Testis (tissue), 3 donors: ENCODE data around the gene TCF12. TPM values are rescaled to one million over a fixed set of nuclear protein-coding genes. Genes with fewer than 3 reads are reported as not detected.

Experiments
- DNase-seq: peaks from one replicate; pipeline ENCODE4 v3.0.0-alpha.2; 2019
- H3K27ac ChIP-seq, 2 donors: fragments of 200-600 bp; sonication (generic); one replicate each; pipeline ENCODE4 v1.5.1; 2019
- H3K27me3 ChIP-seq: fragments of 200-600 bp; sonication (generic); one replicate; pipeline ENCODE4 v1.5.1; 2019
- H3K36me3 ChIP-seq: fragments of 200-600 bp; sonication (generic); one replicate; pipeline ENCODE4 v1.5.1; 2017; ENCODE audit warnings: low read depth; ENCODE audit errors: missing control alignments
- H3K4me1 ChIP-seq: fragments of 200-600 bp; sonication (generic); one replicate; pipeline ENCODE4 v1.5.1; 2019
- H3K4me3 ChIP-seq, 2 donors: fragments of 200-600 bp; sonication (generic); one replicate each; pipeline ENCODE4 v1.5.1; 2017 to 2019
- H3K9me3 ChIP-seq: fragments of 200-600 bp; sonication (generic); one replicate; pipeline ENCODE4 v1.5.1; 2017
- POLR2A ChIP-seq: fragments of 450-650 bp; IDR thresholded peaks from one replicate; pipeline ENCODE4 v1.6.1; 2017; ENCODE audit warnings: antibody characterized with exemption, mild to moderate bottlenecking, moderate library complexity
- WGBS, 2 donors: methylation state at CpG; one replicate each; pipeline ENCODE4 v1.1.5; 2018; 5-methylcytosine and 5-hydroxymethylcytosine counted together
- intact Hi-C: fragments of 100-400 bp; cut with DNase I; formaldehyde crosslinking; loops from one replicate; pipeline ENCODE4 v1.15.1; 2023; ENCODE audit warnings: low total_unique reads
- polyA plus RNA-seq: library from polyadenylated mRNA; stranded (reverse); fragments of 350-450 nt; fragmentation: Illumina TruSeq; extraction: RNeasy Lipid Tissue Mini Kit (QIAGEN cat#74804); gene quantifications from one replicate; pipeline ENCODE4 v1.2.3, GENCODE V29; 2014; ENCODE audit warnings: low read depth, low replicate concordance; ENCODE audit not compliant: insufficient read depth
- total RNA-seq, 2 donors: library from RNA; depleted of rRNA; stranded (reverse); fragments of >200 nt; gene quantifications; one replicate each; pipeline ENCODE4 v1.2.3, GENCODE V29; 2016
- TF ChIP-seq, protein P1 (sequence below), 3 experiments: fragments of 450-650 bp in 2 of 3; fragments of 200-600 bp in 1 of 3; sonication (generic) in 1 of 3; IDR thresholded peaks; one replicate each; pipeline ENCODE4 v1.5.1; 2016 to 2019; ENCODE audit warnings: antibody characterized with exemption in 3 of 3, mild to moderate bottlenecking in 2 of 3, moderate library complexity in 1 of 3

TCF12 gene
- total and polyA plus RNA-seq, 3 donors from 2014 or later: 51.8 to 152 (median 146) TPM

DNA sequence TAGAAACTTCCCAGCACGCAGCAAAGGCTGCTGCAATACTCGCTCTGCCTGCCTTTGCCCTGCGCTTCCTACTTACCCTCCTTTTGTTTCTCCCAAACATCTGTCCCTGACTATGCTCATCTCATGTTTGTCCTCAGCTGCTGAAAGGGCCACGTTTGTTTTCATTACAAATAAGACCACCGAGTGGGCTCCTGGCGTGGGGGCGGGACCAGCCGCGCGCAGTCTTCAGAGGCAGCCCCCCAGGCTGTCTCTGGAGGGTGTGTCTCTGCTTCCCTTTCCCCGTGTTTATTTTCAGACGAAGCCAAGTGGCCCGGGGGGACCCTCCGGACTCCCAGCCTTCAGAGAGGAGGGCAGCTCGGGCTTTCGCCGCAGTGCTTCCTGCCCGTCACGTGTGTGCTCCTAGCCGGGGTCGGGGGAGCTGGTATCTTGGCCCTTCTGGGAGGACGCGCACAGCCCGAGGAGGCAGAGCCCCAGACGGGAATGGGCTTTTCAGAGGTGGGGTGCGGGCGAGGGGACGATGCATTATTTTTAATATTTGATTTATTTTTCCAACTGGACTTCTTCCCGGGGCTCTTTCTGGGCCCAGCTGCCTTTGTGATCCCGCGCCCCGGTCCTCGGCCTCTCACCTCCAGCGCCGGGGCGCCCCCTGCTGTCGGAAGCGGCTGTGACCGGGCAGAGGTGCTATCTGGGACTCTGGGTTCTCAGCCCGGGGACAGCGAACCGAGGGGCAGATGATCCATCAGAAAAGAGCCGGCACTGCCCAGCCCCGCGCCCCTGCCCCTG lies 387.9 kb downstream of the TCF12 start:
- DNase-seq: peak; percentile 92
- TF ChIP-seq POLR2A: no peak
- TF ChIP-seq, protein P1, sequence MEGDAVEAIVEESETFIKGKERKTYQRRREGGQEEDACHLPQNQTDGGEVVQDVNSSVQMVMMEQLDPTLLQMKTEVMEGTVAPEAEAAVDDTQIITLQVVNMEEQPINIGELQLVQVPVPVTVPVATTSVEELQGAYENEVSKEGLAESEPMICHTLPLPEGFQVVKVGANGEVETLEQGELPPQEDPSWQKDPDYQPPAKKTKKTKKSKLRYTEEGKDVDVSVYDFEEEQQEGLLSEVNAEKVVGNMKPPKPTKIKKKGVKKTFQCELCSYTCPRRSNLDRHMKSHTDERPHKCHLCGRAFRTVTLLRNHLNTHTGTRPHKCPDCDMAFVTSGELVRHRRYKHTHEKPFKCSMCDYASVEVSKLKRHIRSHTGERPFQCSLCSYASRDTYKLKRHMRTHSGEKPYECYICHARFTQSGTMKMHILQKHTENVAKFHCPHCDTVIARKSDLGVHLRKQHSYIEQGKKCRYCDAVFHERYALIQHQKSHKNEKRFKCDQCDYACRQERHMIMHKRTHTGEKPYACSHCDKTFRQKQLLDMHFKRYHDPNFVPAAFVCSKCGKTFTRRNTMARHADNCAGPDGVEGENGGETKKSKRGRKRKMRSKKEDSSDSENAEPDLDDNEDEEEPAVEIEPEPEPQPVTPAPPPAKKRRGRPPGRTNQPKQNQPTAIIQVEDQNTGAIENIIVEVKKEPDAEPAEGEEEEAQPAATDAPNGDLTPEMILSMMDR (IDR thresholded peaks at IDR 0.05): peak; percentile 78 to 84 (median 79)
- 2 to 4% methylated on average over 35 to 45 of the region's 45 CpGs for WGBS, 2 donors
- no peak overlapping the region for H3K27ac ChIP-seq
- no peaks in the 10 kb centered on the region for H3K4me1 ChIP-seq
- no peaks in the 10 kb centered on the region for H3K36me3 ChIP-seq
- peak overlapping the region; percentile 55 to 58 for H3K4me3 ChIP-seq
- intact Hi-C loops: no loop called here
- no peaks in the 10 kb centered on the region for H3K27me3 ChIP-seq
- no peaks in the 10 kb centered on the region for H3K9me3 ChIP-seq

DNA sequence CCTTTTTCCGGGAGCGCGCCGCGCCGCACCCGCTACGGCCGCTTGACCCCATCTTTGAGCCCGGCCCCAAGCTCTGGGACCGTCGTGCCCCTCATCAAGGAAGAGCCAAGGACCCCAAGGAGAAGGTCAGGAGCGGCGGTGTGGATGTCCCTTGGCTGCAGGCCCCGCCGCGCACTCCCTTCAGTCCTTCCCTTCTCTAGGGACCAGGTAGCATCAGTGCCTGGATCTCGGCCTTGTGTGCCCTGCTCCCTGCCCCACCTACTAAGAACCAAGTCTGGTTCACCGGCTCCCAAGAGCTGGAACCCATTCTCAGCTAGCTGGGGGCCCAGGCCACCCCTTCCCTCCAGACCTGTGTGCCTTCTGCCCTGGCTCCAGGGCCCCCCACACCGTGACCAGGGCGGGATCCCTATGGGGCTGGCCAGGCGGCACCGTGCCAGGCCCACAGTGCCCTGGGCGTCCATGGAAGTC lies 388.5 kb downstream of the TCF12 start:
- intact Hi-C loops: no loop called here
- 26 to 27% methylated on average over 18 to 24 of the region's 24 CpGs for WGBS, 2 donors
- no peaks in the 10 kb centered on the region for H3K36me3 ChIP-seq
- no peak for DNase-seq
- H3K4me3 ChIP-seq: peak overlapping the region; percentile 55 to 58
- H3K27me3 ChIP-seq: no peaks in the 10 kb centered on the region
- TF ChIP-seq, protein P1 (IDR thresholded peaks at IDR 0.05): no peak
- TF ChIP-seq POLR2A: no peak
- no peaks in the 10 kb centered on the region for H3K4me1 ChIP-seq
- no peaks in the 10 kb centered on the region for H3K9me3 ChIP-seq
- no peak overlapping the region for H3K27ac ChIP-seq

DNA sequence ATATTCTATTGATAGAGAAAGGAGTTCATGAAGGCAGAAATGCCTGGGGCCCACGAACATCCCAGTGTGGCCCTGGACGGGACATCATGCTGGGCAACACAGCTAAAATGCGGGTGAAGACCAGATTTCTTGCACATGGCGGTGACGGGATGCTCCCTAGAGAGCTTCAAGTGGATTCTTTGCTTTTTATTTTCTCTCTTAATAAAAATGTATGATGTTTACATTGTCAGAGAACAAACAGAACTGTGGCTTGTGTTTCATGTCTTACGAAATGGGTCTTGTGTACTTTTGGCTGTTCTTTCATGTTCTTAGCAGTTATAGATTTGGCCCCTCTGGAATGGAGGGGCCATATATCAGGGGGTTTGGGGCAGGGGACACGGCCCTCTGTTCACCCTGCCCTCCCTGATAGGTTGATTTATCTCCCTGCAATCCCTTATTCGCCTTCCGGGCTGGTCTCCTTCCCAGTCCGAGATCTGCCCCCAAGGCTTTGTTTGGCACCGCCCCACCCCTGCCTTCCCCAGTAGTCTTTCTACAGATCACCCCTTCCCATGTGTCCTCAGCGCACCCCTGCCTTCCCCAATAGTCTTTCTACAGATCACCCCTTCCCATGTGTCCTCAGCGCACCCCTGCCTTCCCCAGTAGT lies 389.2 kb downstream of the TCF12 start:
- H3K27me3 ChIP-seq: no peaks in the 10 kb centered on the region
- H3K4me1 ChIP-seq: no peaks in the 10 kb centered on the region
- no peaks in the 10 kb centered on the region for H3K36me3 ChIP-seq
- H3K9me3 ChIP-seq: no peaks in the 10 kb centered on the region
- no peak for TF ChIP-seq POLR2A
- TF ChIP-seq, protein P1 (IDR thresholded peaks at IDR 0.05): no peak
- no peak overlapping the region for H3K27ac ChIP-seq
- intact Hi-C loops: no loop called here
- no peak for DNase-seq
- WGBS, 2 donors: 76 to 84% methylated on average over 12 to 13 of the region's 13 CpGs
- H3K4me3 ChIP-seq: no peak overlapping the region

DNA sequence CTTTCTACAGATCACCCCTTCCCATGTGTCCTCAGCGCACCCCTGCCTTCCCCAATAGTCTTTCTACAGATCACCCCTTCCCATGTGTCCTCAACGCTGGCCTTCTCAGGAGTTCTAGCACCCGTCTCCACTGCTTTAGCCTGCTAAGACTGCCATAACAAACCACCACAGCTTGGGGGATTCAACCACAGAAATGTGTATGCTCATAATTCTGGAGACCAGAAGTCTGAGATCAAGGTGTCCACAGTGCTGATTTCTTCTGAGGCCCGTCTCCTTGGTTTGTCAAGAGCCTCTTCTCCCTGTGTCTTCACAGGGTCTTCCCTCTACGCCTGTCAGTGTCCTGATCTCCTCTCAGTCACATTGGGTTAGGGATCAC lies 389.7 kb downstream of the TCF12 start:
- no peaks in the 10 kb centered on the region for H3K4me1 ChIP-seq
- DNase-seq: no peak
- no peaks in the 10 kb centered on the region for H3K9me3 ChIP-seq
- no peaks in the 10 kb centered on the region for H3K27me3 ChIP-seq
- no peak for TF ChIP-seq POLR2A
- TF ChIP-seq, protein P1 (IDR thresholded peaks at IDR 0.05): no peak
- intact Hi-C loops: no loop called here
- no peak overlapping the region for H3K4me3 ChIP-seq
- H3K27ac ChIP-seq: no peak overlapping the region
- WGBS, 2 donors: 98 to 100% methylated on average over 5 of the region's 5 CpGs
- H3K36me3 ChIP-seq: no peaks in the 10 kb centered on the region
